Stimulated activated CD8-positive, alpha-beta memory T cell treated with anti-CD3 and anti-CD28 coated beads, Interleukin-12 subunit alpha, Interleukin-12 subunit beta, amount 100 ng/mL, for 1 hour (primary cell): ENCODE results near the gene ARHGAP18.
A peak's percentile ranks its signal among the peaks of the same experiment; 100 is the strongest.
"Not testable (repeated sequence)": the region's sequence is repeated elsewhere in the genome, so short reads cannot be mapped to it uniquely, and the experiment has no call there.

ENCODE experiments used
- DNase-seq: peaks from one replicate; pipeline ENCODE4 v3.0.0-alpha.2; 2020; ENCODE audit warnings: low read depth

ARHGAP18 gene

DNA sequence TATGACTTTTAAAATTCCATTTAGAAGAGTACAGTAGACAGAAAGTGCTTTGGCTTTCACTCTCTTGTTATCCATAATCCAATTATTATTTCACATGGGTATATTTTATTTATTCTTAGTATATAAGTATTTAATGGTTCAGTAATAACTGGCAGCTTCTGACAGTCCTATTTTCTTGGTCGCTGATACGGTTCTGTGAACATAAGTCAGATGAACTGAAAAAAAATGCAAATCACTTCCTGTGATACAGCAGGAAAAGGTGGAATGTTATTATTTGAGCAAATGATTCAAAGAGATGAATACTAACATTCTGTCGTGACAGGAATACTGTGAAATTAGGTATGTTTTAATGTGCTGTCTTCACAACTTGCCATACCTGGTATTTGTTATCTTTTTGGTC is 132.3 kb downstream of the ARHGAP18 start:
- DNase-seq = no peak

DNA sequence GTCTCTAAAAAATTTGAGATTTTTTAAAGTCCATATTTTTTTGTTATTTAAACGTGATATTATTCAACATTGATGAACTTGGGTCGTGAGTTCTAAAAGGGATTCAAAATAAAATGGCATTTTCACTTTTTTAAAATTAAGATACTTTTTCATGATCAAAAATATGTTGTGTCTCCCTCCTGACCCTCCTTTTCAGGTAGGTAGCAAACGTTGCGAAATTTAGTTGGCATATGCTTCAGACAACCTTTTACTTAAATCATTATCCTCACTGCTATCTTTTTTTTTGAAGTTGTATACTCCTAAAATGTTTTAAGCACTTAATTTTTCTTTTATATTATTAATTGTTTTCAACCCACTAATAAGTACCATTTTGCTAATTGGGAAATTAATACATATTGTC is 133.5 kb downstream of the ARHGAP18 start:
- DNase-seq = no peak

DNA sequence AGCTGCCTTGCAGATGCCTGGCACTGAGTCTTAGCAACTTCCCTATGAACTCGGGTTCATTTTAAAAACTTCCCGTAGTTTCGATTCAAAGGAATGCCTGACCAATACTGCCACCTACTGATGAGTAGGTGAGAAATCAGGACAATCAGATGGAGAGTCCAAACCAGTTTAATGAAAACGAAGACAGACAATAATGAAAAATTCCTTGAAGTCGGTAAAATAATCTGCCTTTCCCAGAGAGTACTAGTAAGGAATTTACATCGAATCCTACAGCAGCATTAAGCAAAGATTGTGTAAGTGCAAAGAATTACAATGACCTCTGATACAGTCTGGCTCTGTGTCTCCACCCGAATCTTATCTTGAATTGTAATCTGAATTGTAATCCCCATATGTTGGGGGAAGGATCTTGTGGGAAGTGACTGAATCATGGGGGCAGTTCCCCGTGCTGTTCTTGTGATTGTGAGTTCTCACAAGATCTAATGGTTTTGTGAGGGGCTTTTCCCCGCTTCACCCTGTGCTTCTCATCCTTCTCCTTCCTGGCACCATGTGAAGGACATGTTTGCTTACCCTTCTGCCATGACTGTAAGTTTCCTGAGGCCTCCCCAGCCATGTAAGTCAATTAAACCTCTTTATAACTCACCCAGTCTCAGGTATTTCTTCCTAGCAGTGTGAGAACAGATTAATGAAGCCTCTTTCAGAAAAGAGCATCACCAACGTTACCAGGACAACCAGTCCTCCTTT is 134.4 kb downstream of the ARHGAP18 start:
- no peak for DNase-seq

DNA sequence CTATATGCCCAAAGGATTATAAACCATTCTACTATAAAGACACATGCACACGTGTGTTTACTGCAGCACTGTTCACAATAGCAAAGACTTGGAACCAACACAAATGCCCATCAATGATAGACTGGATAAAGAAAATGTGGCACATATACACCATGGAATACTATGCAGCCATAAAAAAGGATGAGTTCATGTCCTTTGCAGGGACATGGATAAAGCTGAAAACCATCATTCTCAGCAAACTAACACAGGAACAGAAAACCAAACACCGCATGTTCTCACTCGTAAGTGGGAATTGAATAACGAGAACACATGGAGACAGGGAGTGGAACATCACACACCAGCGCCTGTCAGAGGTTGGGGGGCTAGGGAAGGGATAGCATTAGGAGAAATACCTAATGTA is 135.4 kb downstream of the ARHGAP18 start:
- DNase-seq = not testable (repeated sequence)

DNA sequence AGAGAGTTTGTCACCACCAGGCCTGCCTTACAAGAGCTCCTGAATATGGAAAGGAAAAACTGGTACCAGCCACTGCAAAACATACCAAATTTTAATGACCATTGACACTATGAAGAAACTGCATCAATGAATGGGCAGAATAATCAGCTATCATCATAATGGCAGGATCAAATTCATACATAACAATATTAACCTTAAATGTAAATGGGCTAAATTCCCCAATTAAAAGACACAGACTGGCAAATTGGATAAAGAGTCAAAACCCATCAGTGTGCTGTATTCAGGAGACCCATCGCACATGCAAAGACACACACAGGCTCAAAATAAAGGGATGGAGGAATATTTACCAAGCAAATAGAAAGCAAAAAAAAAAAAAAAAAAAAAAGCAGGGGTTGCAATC is 139.0 kb downstream of the ARHGAP18 start:
- not testable (repeated sequence) for DNase-seq

DNA sequence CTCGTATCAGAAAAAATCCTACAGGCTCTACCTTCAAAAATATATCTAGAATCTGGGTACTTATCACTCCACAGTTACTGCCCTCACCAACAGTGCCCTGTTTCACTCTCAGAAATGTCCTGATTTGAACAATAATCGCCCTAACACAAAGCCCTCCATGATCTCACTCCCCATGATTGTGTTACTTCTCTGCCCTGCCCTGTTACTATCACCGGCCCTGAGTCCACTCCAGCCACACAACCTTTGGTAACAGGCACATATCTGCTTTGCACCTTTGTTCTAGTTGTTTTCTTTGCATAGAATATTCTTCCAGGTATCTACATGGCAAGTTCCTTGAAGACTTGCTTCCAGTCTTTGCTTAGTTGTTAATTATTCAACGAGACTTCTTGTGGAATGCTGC is 142.0 kb downstream of the ARHGAP18 start:
- no peak for DNase-seq

DNA sequence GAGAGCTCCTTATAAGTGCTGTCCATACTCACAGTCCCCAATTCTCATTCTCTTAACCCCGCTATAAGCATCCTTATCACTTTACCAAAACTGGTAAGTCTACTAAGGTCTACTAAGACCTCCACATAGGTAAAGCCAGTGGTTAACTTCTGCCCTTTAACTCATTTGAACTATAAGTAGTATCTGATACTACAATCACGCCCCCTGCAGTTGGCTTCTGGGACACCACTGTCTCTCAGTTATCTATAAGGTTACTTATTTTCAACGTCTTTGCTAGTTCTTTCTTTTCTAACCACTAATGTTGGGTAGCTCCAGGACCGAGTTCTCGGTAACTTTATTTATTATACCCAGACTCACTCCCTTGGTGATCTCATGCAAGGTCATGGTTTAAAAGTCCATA is 142.6 kb downstream of the ARHGAP18 start:
- DNase-seq = peak; percentile 1

DNA sequence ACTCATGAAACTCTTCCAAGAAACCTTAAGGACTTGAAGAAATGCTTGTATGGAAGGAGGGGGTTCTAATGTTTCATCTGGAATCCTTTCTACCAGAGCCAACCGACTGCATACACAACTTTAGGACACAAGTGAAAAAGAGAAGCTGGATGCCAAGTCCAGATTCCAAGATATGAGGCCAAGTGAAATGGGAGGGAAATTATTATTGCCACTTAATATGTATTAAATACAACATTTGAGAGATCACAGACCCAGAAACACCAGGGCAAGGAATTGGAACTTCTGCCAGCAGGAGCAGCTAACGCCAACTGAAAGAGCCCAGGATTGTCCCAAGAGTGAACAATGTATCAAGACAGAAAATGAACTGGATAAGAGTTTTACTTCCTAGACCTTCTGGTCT is 144.2 kb downstream of the ARHGAP18 start:
- no peak for DNase-seq

DNA sequence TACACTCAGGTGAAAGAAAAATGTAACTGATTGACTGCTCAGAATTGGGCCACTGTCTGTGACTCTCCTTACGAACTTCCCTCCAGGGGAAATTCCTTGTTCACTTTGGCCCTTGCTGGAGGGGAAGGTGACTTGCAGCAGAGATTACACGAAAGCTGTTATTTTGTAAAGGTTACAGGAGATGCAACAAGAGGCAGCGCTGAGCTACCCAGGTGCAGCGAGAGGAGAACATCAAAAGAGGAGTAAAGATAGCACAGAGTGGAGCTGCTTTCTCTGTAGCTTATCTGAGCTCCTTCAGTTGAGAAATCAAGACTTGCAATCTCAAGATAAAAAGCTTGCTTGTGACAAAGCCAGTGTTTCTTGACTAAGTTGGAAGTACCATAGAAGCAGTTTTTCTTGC is 144.6 kb downstream of the ARHGAP18 start:
- DNase-seq = no peak

DNA sequence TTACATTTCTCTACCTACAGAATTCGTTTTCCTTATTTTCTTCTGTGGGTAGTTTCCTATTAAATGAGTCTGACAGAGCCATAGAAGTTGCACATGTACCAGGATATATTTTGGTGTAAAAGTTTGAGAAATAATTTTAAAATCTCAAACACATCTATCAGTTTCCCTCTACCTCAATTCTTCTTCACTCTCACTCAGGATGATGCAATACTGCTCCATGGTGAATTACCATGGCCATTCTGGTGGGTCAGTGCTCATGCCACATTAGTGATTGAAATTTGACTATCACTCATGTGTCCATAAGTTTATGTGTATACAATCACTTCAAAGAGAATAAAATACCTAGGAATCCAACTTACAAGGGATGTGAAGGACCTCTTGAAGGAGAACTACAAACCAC is 151.7 kb downstream of the ARHGAP18 start:
- no peak for DNase-seq

DNA sequence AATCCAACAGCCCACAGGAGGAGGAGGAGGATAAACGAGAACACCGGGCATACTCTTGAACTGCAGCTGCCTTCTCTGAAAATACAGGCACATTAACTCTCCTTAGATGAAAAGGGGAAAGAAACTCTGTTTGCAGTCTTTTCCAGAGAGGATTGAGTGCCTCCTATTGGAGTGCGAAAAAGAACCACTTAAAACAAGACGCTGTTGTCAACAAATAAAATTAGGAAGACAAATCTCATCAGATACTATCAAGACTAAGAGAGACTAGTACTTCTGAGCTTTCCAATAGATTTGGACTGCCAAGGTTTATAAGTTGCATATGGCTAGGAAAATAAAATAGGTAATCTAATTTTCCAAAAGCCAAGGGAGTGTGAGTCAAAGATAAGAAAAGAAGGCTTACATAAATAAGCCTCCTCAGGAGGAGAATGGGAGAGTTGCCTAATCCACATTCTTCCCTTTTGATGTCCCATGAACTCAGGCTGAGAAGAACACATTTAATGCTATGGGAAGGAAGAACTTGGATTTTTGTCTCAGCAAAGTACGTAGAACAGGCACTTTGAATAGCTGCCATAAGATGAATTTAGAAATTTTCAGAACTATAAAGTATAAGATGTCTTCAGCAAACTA is 154.7 kb downstream of the ARHGAP18 start:
- no peak for DNase-seq

DNA sequence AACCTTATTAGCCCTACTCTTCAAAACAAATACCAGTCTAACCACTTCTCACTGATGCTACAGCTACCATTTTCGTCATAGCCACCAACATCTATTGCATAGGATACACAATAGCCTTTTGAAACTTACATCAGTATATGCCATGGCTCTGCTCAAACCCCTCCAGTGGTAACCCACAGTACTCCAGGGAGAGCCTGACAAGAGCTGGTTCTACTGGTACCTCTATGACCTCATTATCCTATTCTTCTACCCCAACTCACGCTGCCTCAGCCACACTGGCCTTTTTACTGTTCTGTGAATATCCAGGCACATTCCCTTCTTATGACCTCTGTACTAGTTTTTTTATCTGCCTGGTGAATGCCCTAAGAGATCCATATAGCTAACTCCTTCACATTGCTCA is 157.6 kb downstream of the ARHGAP18 start:
- no peak for DNase-seq

DNA sequence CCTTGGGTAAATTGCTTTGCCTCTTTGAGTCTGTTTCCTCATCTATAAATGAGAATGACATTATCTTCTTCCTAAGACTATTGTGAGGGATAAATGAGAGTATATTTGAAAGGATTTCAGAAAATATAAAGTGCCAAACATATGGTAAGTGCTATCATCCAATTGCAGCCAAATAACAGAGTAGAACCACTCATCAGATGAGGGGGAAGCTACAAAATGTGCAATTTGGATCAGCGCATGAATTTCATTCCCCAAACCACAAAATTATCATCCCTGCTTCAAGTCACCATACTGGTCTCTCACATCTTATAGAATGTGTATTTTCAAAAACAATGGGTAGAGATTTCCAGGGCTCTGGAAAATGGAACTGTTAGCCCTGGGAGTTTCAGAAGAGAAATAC is 158.5 kb downstream of the ARHGAP18 start:
- no peak for DNase-seq

DNA sequence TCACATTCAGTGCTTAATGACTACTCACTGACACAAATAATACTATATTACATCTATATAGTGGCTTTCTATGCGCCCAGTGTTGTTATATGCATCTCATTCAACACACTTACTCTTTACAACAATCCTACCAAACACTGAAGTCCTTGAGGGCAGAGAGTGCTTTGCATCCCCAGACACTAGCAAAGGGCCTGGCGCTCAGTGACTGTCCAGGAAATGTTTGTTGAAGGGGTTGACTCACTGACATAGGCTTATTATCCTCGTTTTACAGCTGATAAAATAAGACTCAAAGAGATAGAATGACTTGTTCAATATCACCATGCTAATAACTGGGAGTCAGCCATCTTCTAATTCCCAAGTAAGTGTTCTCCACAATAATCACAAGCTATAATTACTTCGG is 163.3 kb downstream of the ARHGAP18 start:
- DNase-seq = no peak

DNA sequence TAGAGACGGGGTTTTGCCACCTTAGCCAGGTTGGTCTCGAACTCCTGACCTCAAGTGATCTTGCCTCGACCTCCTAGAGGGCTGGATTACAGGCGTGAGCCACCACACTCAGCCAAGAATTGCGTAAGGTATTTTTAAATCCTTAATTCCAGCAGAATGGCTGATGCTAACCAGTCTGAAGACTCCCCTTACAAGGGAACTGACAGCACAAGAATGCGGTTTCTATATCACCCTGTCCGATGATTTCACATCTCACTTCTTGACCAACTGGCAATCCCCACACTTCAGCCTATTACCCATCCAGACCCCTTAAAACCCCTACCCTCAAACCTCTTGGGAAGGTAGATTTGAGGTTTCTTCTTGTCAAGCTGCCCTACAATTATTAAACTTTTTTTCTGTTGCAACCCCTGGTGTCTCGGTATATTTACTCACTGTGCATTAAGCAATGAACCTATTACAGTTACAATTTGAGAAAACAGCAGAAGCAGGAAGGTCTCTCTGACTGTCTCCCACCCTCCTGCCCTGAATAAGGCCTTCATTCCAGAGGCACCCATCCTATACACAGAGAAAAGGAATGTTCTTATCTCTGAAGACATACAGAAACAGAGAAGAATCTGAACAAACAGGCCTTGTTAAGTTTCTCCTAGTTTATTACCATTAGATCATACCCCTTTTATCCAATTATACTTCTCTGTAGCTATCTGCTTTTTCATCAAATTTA is 164.9 kb downstream of the ARHGAP18 start:
- DNase-seq = no peak

DNA sequence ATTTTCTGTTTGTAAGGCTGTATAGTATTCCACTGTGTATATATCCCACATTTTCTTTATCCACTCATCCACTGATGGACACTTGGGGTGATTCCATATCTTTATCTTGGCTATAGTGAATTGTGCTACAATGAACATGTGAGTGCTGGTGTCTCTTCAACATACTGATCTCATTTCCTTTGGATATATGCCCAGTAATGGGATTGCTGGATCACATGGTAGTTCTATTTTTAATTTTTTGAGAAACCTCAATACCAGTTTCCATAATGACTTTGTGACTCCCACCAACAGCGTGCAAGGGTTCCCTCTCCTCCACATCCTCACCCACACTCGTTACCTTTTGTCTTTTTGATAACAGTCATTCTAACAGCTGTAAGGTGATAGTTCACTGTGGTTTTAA is 166.0 kb downstream of the ARHGAP18 start:
- DNase-seq = no peak

DNA sequence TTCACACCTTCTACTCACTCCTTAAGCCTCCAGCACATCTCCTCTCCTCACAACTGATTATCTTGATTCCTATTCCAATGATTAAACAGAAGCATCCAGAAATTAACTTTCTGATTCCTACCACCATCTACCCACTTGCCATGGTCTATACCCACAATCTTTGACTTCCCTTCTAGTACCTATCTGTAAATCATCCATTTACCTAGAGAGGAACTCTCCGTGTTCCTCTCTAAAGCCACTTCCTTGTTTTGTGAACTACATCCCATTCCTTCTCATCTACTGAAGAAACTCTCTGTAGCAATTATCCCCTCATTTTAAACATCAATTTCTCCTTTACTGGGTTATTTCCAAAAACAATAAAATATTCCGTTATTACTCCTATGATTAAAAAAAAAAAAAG is 167.3 kb downstream of the ARHGAP18 start:
- no peak for DNase-seq

DNA sequence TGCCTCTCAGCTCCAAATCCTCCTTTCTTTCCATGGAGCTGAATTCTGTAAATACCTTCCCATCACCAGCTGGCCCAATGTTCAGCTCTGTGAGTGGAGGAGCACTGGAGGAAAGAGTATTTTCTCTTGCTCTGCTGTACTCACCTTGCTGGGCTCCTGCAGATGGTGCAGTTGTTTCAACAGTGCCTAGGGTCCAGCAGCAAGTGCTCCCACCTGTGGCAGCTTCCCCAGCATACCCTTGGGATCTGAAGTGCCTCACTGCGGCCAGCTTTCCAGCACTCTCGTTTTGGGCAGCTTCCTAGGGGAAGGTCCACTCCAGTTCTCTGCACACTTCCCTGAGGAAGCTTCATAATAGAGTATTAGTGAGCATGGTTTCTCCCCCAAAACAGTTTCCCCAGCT is 170.9 kb downstream of the ARHGAP18 start:
- no peak for DNase-seq

DNA sequence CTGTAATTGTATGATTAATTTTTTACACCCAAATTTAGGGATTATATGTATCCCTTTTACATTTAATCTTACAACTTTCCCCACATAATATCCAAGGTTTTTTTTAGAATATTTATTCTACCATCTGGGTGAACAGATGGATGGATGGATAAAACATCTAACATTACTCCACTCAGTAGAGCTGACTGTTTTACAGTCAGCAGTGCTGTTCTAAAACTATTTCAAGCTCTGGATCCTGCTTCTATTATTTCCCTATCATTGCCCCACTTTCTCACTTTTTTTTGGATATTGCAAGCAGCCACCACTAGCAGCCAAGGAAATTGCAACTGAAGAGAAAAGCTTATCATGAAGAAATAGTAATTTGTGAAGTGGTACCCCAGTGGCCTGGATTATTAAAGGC is 173.7 kb downstream of the ARHGAP18 start:
- DNase-seq = no peak

DNA sequence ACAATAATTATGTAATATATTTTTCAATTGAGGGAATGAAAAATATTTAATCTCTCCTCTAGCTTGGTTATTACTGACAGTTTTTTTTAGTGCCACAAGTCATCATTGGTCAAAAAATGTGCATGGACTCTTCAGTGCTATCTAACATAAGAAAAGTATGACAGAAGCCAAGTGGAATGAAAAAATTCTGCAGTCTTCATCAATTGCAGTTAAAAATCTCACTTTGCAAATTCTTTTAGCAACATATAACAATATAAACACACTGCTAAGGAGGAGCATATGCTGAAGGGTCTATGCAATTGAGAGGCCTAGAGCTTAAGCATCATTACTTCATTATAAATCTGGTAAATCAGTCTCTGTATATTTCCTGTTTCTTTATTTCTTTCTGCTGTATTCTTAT is 175.1 kb downstream of the ARHGAP18 start:
- DNase-seq = no peak
